Smooth muscle cell (in vitro differentiated cells): ENCODE results near the gene UGT1A8. TPM values are rescaled to one million over a fixed set of nuclear protein-coding genes. Genes with fewer than 3 reads are reported as not detected.

Experiments
- DNase-seq: peaks from one replicate; lab custom pipeline; 2025; ENCODE audit not compliant: unreplicated experiment; lab: John Stamatoyannopoulos, UW
- H2AFZ ChIP-seq: fragments of 200-600 bp; sonication (generic); 2 replicates; pipeline ENCODE4 v1.6.0; 2016; ENCODE audit warnings: antibody characterized with exemption, low read depth, mild to moderate bottlenecking
- H3F3A ChIP-seq: fragments of 200-600 bp; sonication (generic); 2 replicates; pipeline ENCODE4 v1.6.0; 2017; ENCODE audit warnings: antibody characterized with exemption, low read depth
- H3K27ac ChIP-seq: fragments of 200-600 bp; sonication (generic); 2 replicates; pipeline ENCODE4 v1.5.1; 2016; ENCODE audit warnings: low read depth, mild to moderate bottlenecking
- H3K27me3 ChIP-seq: fragments of 200-600 bp; sonication (generic); 2 replicates; pipeline ENCODE4 v1.6.1; 2016; ENCODE audit warnings: low read depth, mild to moderate bottlenecking
- H3K36me3 ChIP-seq: fragments of 200-600 bp; sonication (generic); 2 replicates; pipeline ENCODE4 v1.5.1; 2016; ENCODE audit warnings: low read depth
- H3K4me1 ChIP-seq: fragments of 200-600 bp; sonication (generic); 2 replicates; pipeline ENCODE4 v1.5.1; 2016; ENCODE audit warnings: low read depth
- H3K4me2 ChIP-seq: fragments of 200-600 bp; sonication (generic); 2 replicates; pipeline ENCODE4 v1.6.0; 2016; ENCODE audit warnings: mild to moderate bottlenecking
- H3K4me3 ChIP-seq: fragments of 200-600 bp; sonication (generic); 2 replicates; pipeline ENCODE4 v1.5.1; 2016; ENCODE audit warnings: mild to moderate bottlenecking
- H3K79me2 ChIP-seq: fragments of 200-600 bp; sonication (generic); 2 replicates; pipeline ENCODE4 v1.6.0; 2016; ENCODE audit warnings: low read depth, mild to moderate bottlenecking
- H3K9ac ChIP-seq: fragments of 200-600 bp; sonication (generic); 2 replicates; pipeline ENCODE4 v1.6.0; 2016; ENCODE audit warnings: low read depth
- H3K9me3 ChIP-seq: fragments of 200-600 bp; sonication (generic); replicated peaks from 2 replicates; pipeline ENCODE4 v1.5.1; 2016; ENCODE audit warnings: low read depth
- H4K20me1 ChIP-seq: fragments of 200-600 bp; sonication (generic); 2 replicates; pipeline ENCODE4 v1.6.0; 2016; ENCODE audit warnings: low read depth
- WGBS: methylation state at CpG from one replicate; pipeline ENCODE4 v1.1.7; 2016; ENCODE audit warnings: low lambda C conversion rate; 5-methylcytosine and 5-hydroxymethylcytosine counted together
- polyA plus RNA-seq: library from polyadenylated mRNA; unstranded; fragments of >200 nt; fragmentation: Nextera tagmentation; extraction: Ambion mirVana; gene quantifications from 2 replicates; pipeline ENCODE4 v1.2.1, GENCODE V29; 2016
- total RNA-seq: library from RNA; depleted of rRNA; stranded (reverse); fragments of >200 nt; gene quantifications from 2 replicates; pipeline ENCODE4 v1.2.3, GENCODE V29; 2014
- TF ChIP-seq, protein P1 (sequence below): fragments of 200-600 bp; sonication (generic); IDR thresholded peaks from 2 replicates; pipeline ENCODE4 v1.5.1; 2017; ENCODE audit warnings: borderline replicate concordance, mild to moderate bottlenecking, antibody characterized with exemption; ENCODE audit not compliant: insufficient read depth, poor library complexity, severe bottlenecking

Gene UGT1A8
- total and polyA plus RNA-seq, 2 experiments from 2014 or later = not detected

GRCh38 chr2:233798335-233799086 is 181.1 kb downstream of the UGT1A8 start:
- Histone ChIP-seq H3K4me2 (no peak overlapping the region), H4K20me1 (no peaks in the 10 kb centered on the region), H3K9me3 (no peaks in the 10 kb centered on the region), H3K27me3 (no peaks in the 10 kb centered on the region), H3K4me3 (no peak overlapping the region), H3K27ac (no peak overlapping the region), H2AFZ (no peak overlapping the region), H3K9ac (no peak overlapping the region), H3F3A (no peaks in the 10 kb centered on the region), H3K4me1 (no peaks in the 10 kb centered on the region), H3K36me3 (no peaks in the 10 kb centered on the region), H3K79me2 (no peaks in the 10 kb centered on the region)
- DNase-seq = no peak
- TF ChIP-seq, protein P1, sequence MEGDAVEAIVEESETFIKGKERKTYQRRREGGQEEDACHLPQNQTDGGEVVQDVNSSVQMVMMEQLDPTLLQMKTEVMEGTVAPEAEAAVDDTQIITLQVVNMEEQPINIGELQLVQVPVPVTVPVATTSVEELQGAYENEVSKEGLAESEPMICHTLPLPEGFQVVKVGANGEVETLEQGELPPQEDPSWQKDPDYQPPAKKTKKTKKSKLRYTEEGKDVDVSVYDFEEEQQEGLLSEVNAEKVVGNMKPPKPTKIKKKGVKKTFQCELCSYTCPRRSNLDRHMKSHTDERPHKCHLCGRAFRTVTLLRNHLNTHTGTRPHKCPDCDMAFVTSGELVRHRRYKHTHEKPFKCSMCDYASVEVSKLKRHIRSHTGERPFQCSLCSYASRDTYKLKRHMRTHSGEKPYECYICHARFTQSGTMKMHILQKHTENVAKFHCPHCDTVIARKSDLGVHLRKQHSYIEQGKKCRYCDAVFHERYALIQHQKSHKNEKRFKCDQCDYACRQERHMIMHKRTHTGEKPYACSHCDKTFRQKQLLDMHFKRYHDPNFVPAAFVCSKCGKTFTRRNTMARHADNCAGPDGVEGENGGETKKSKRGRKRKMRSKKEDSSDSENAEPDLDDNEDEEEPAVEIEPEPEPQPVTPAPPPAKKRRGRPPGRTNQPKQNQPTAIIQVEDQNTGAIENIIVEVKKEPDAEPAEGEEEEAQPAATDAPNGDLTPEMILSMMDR = no peak
- 89% methylated on average over 14 of the region's 14 CpGs for WGBS

- no peak overlapping the region for H2AFZ ChIP-seq
- no peak for DNase-seq
- H3K27me3 ChIP-seq = no peaks in the 10 kb centered on the region
- 67% methylated on average over 7 of the region's 7 CpGs for WGBS
- no peaks in the 10 kb centered on the region for H4K20me1 ChIP-seq
- no peak overlapping the region for H3K4me2 ChIP-seq
- no peaks in the 10 kb centered on the region for H3K9me3 ChIP-seq
- TF ChIP-seq, protein P1 = no peak
- H3K79me2 ChIP-seq = no peaks in the 10 kb centered on the region
- H3K36me3 ChIP-seq = no peaks in the 10 kb centered on the region
- no peak overlapping the region for H3K4me3 ChIP-seq
- no peaks in the 10 kb centered on the region for H3F3A ChIP-seq
- H3K27ac ChIP-seq = no peak overlapping the region
- no peak overlapping the region for H3K9ac ChIP-seq
- H3K4me1 ChIP-seq = no peaks in the 10 kb centered on the region
Observed at GRCh38 chr2:233799087-233799665, 181.7 kb downstream of the UGT1A8 start.

DNA sequence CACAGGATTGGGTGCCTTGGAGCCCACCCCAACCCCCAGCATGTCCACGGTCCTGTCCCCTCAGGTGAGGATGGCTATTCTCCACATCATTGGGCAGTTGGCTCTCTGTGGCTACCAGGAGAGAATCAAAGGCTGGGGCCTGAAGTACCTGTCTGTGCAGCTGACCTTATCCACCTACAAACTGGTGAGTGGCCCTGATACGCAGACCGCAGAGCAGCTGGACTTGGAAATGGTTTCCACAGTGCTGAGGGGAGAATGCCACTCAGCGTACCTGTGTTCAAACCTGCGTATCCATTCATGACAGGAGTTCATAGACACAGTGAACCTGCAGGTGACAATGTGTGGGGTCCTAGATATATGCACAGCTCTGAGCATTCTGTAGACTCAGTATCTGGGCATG is 182.3 kb downstream of the UGT1A8 start:
- H3K79me2 ChIP-seq = no peaks in the 10 kb centered on the region
- no peak for DNase-seq
- H3K4me3 ChIP-seq = no peak overlapping the region
- H3K4me2 ChIP-seq = no peak overlapping the region
- H3K27me3 ChIP-seq = no peaks in the 10 kb centered on the region
- H3K36me3 ChIP-seq = no peaks in the 10 kb centered on the region
- H4K20me1 ChIP-seq = no peaks in the 10 kb centered on the region
- WGBS = 55% methylated on average over 5 of the region's 5 CpGs
- H3K9ac ChIP-seq = no peak overlapping the region
- no peaks in the 10 kb centered on the region for H3K4me1 ChIP-seq
- H2AFZ ChIP-seq = no peak overlapping the region
- no peaks in the 10 kb centered on the region for H3K9me3 ChIP-seq
- H3F3A ChIP-seq = no peaks in the 10 kb centered on the region
- TF ChIP-seq, protein P1 = no peak
- no peak overlapping the region for H3K27ac ChIP-seq

DNA sequence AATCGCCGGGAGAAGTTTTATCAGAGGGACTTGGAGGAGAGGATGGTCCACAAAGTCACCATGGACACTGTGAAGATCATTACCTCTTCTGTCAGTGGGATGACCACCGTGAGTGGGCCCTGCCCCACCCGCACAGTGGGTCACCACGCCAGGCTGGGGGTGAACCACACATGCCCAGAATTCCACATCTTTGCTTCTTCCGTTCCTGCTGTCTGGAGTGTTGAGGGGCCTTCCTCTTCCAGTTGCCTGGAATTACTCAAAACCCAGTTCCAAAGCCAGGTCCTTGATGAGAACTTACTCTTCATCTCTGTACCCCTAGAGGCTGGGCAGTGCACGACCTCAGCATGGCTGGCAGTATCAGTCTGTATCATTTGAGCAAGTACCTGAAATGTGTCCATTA is 182.8 kb downstream of the UGT1A8 start:
- no peak overlapping the region for H2AFZ ChIP-seq
- 72% methylated on average over 7 of the region's 7 CpGs for WGBS
- no peaks in the 10 kb centered on the region for H3K27me3 ChIP-seq
- no peak overlapping the region for H3K4me3 ChIP-seq
- H3F3A ChIP-seq = no peaks in the 10 kb centered on the region
- no peak overlapping the region for H3K9ac ChIP-seq
- H3K36me3 ChIP-seq = no peaks in the 10 kb centered on the region
- no peak overlapping the region for H3K27ac ChIP-seq
- H4K20me1 ChIP-seq = no peaks in the 10 kb centered on the region
- TF ChIP-seq, protein P1 = no peak
- H3K9me3 ChIP-seq = no peaks in the 10 kb centered on the region
- H3K4me1 ChIP-seq = no peaks in the 10 kb centered on the region
- no peaks in the 10 kb centered on the region for H3K79me2 ChIP-seq
- DNase-seq = no peak
- H3K4me2 ChIP-seq = no peak overlapping the region
